ENCODE data around the gene ASB11.
A peak's percentile ranks its signal among the peaks of the same experiment; 100 is the strongest.

The ASB11 gene

GRCh38 chrX:15349046-15349445 lies 33.6 kb upstream of the ASB11 start:
- H3K4me1 ChIP-seq (ENCODE audit: control insufficient read depth in 1 of 2, insufficient read depth in 1 of 2, low read depth in 1 of 2, low read length in 1 of 2), result peaks cover 10 to 13% of the 10 kb centered on the region in 2 experiments
- no peaks in the 10 kb centered on the region for H3K9me3 ChIP-seq
- TF ChIP-seq, protein P1, sequence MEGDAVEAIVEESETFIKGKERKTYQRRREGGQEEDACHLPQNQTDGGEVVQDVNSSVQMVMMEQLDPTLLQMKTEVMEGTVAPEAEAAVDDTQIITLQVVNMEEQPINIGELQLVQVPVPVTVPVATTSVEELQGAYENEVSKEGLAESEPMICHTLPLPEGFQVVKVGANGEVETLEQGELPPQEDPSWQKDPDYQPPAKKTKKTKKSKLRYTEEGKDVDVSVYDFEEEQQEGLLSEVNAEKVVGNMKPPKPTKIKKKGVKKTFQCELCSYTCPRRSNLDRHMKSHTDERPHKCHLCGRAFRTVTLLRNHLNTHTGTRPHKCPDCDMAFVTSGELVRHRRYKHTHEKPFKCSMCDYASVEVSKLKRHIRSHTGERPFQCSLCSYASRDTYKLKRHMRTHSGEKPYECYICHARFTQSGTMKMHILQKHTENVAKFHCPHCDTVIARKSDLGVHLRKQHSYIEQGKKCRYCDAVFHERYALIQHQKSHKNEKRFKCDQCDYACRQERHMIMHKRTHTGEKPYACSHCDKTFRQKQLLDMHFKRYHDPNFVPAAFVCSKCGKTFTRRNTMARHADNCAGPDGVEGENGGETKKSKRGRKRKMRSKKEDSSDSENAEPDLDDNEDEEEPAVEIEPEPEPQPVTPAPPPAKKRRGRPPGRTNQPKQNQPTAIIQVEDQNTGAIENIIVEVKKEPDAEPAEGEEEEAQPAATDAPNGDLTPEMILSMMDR (IDR thresholded peaks at IDR 0.05), result peak; percentile 13
- H3K27ac ChIP-seq, result no peak overlapping the region
- H3K4me3 ChIP-seq (ENCODE audit: low read depth in 1 of 2, low read length in 1 of 2), result no peak overlapping the region
- no peaks in the 10 kb centered on the region for H3K27me3 ChIP-seq
- no peaks in the 10 kb centered on the region for H3K36me3 ChIP-seq

- H3K9me3 ChIP-seq, result no peaks in the 10 kb centered on the region
- H3K27me3 ChIP-seq, result no peaks in the 10 kb centered on the region
- H3K4me3 ChIP-seq (ENCODE audit: low read depth in 1 of 2, low read length in 1 of 2), result no peak overlapping the region
- no peaks in the 10 kb centered on the region for H3K36me3 ChIP-seq
- H3K27ac ChIP-seq, result no peak overlapping the region
- H3K4me1 ChIP-seq (ENCODE audit: control insufficient read depth in 1 of 2, insufficient read depth in 1 of 2, low read depth in 1 of 2, low read length in 1 of 2), result peaks cover 10 to 13% of the 10 kb centered on the region in 2 experiments
- TF ChIP-seq, protein P1 (IDR thresholded peaks at IDR 0.05), result no peak
Measured at GRCh38 chrX:15345976-15346375, 30.5 kb upstream of the ASB11 start.

DNA sequence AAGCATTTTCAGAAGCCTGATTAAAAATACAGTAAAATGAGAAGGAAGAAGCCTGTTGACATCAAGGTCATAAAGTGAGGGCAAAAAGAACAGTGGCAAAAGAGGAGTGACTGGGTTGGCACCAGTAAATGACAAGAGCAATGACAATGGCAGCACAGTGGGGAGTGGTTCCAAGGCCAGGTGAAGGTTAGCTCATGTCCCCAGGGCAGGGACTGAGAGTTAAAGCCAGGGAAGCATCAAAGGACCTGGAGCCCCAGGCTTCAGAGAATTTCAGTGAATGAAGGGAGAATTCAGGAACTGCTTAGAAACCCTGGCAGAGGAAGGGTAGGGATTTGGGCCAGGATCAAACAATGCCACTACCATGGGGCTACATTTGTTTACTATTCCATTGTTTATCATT lies 28.7 kb upstream of the ASB11 start:
- H3K4me3 ChIP-seq (ENCODE audit: low read depth in 1 of 2, low read length in 1 of 2), result no peak overlapping the region
- no peaks in the 10 kb centered on the region for H3K9me3 ChIP-seq
- peaks cover 0 to under 1% of the 10 kb centered on the region in 2 experiments for H3K4me1 ChIP-seq (ENCODE audit: control insufficient read depth in 1 of 2, insufficient read depth in 1 of 2, low read depth in 1 of 2, low read length in 1 of 2)
- TF ChIP-seq, protein P1 (IDR thresholded peaks at IDR 0.05), result no peak
- no peak overlapping the region for H3K27ac ChIP-seq
- no peaks in the 10 kb centered on the region for H3K27me3 ChIP-seq
- H3K36me3 ChIP-seq, result no peaks in the 10 kb centered on the region

GRCh38 chrX:15343075-15343476 lies 27.6 kb upstream of the ASB11 start:
- H3K4me1 ChIP-seq (ENCODE audit: control insufficient read depth in 1 of 2, insufficient read depth in 1 of 2, low read depth in 1 of 2, low read length in 1 of 2), result no peaks in the 10 kb centered on the region
- no peaks in the 10 kb centered on the region for H3K36me3 ChIP-seq
- H3K27me3 ChIP-seq, result peaks cover 7% of the 10 kb centered on the region

GRCh38 chrX:15340867-15341266 lies 25.4 kb upstream of the ASB11 start:
- H3K4me1 ChIP-seq (ENCODE audit: control insufficient read depth in 1 of 2, insufficient read depth in 1 of 2, low read depth in 1 of 2, low read length in 1 of 2), result peaks cover 3 to 4% of the 10 kb centered on the region in 2 experiments
- H3K27ac ChIP-seq, result no peak overlapping the region
- peaks cover 14% of the 10 kb centered on the region for H3K27me3 ChIP-seq
- no peak overlapping the region for H3K4me3 ChIP-seq (ENCODE audit: low read depth in 1 of 2, low read length in 1 of 2)
- no peaks in the 10 kb centered on the region for H3K9me3 ChIP-seq
- TF ChIP-seq, protein P1 (IDR thresholded peaks at IDR 0.05), result no peak
- no peaks in the 10 kb centered on the region for H3K36me3 ChIP-seq

More at GRCh38 chrX:15343075-15343476, 27.6 kb upstream of the ASB11 start:
- Histone ChIP-seq H3K9me3 (no peaks in the 10 kb centered on the region), H3K4me3 (ENCODE audit: low read depth in 1 of 2, low read length in 1 of 2) (no peak overlapping the region), H3K27ac (no peak overlapping the region)
- TF ChIP-seq, protein P1 (IDR thresholded peaks at IDR 0.05), result no peak

DNA sequence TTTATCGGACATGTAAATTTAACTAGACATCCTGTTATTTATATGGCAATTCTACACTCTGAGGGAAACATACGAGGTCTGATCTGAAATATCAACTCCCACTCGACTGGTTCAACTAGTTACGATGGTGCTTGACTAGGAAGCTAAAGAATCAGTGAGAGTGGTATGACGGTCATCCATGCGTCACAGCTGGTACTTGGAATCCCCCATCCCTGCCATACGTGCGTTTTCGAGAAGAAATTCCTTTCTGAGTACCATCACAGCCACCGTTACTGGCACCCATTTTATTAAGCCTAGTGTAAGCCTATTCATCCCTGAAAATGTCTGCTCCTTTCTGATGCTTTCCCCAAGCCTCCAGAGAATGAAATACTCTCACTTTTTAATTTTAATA lies 20.6 kb upstream of the ASB11 start:
- peaks cover 11 to 14% of the 10 kb centered on the region in 2 experiments for H3K4me1 ChIP-seq (ENCODE audit: control insufficient read depth in 1 of 2, insufficient read depth in 1 of 2, low read depth in 1 of 2, low read length in 1 of 2)
- H3K27ac ChIP-seq, result peak overlapping the region; percentile 81
- peak overlapping the region; percentile 65 to 82 for H3K4me3 ChIP-seq (ENCODE audit: low read depth in 1 of 2, low read length in 1 of 2)
- H3K27me3 ChIP-seq, result peaks cover 14% of the 10 kb centered on the region
- TF ChIP-seq, protein P1 (IDR thresholded peaks at IDR 0.05), result no peak
- no peaks in the 10 kb centered on the region for H3K9me3 ChIP-seq
- peaks cover 8% of the 10 kb centered on the region for H3K36me3 ChIP-seq

All from neutrophil (primary cell).